Endothelial cell (in vitro differentiated cells): ENCODE data around the gene DRC1. TPM values are rescaled to one million over a fixed set of nuclear protein-coding genes. Genes with fewer than 3 reads are reported as not detected.

Experiments
- DNase-seq: peaks from one replicate; pipeline ENCODE4 v3.0.0; 2021; ENCODE audit warnings: low spot score
- H3K27ac Mint-ChIP-seq: one replicate; pipeline ENCODE4 v1.8.0; 2021; ENCODE audit warnings: mixed read lengths, inconsistent platforms; ENCODE audit not compliant: unreplicated experiment
- H3K27me3 Mint-ChIP-seq: one replicate; pipeline ENCODE4 v1.8.0; 2021; ENCODE audit warnings: mild to moderate bottlenecking, moderate library complexity, mixed read lengths, inconsistent platforms; ENCODE audit not compliant: unreplicated experiment
- H3K36me3 Mint-ChIP-seq: one replicate; pipeline ENCODE4 v1.8.0; 2021; ENCODE audit warnings: mild to moderate bottlenecking, low read depth, mixed read lengths, inconsistent platforms; ENCODE audit not compliant: unreplicated experiment
- H3K4me1 Mint-ChIP-seq: one replicate; pipeline ENCODE4 v1.8.0; 2021; ENCODE audit warnings: mild to moderate bottlenecking, mixed read lengths, inconsistent platforms; ENCODE audit not compliant: unreplicated experiment
- H3K4me3 Mint-ChIP-seq: one replicate; pipeline ENCODE4 v1.8.0; 2021; ENCODE audit warnings: mild to moderate bottlenecking, mixed read lengths, inconsistent platforms; ENCODE audit not compliant: unreplicated experiment
- H3K9me3 Mint-ChIP-seq: one replicate; pipeline ENCODE4 v1.8.0; 2021; ENCODE audit warnings: mixed read lengths, inconsistent platforms; ENCODE audit not compliant: unreplicated experiment
- CTCF ChIP-seq: fragments of 200-600 bp; sonication (generic); IDR thresholded peaks from one replicate; pipeline ENCODE4 v1.5.0; 2021; ENCODE audit warnings: antibody characterized with exemption; ENCODE audit not compliant: unreplicated experiment
- total RNA-seq: library from RNA; stranded (reverse); fragmentation: NEBNext Ultra II Directional; extraction: Animal tissue kit (Norgen Biotek cat#: 25700); gene quantifications from one replicate; pipeline ENCODE4 v1.2.1, GENCODE V29; 2021; ENCODE audit not compliant: unreplicated experiment

Gene DRC1
- total RNA-seq, 1 donor from 2014 or later = 0.36 TPM

GRCh38 chr2:26356771-26357170 lies 44.9 kb upstream of the DRC1 start:
- TF ChIP-seq CTCF = no peak
- no peak for DNase-seq
- no peak overlapping the region for H3K4me3 Mint-ChIP-seq
- H3K9me3 Mint-ChIP-seq = no peaks in the 10 kb centered on the region
- H3K4me1 Mint-ChIP-seq = no peaks in the 10 kb centered on the region
- no peak overlapping the region for H3K27ac Mint-ChIP-seq
- no peaks in the 10 kb centered on the region for H3K36me3 Mint-ChIP-seq
- no peaks in the 10 kb centered on the region for H3K27me3 Mint-ChIP-seq

GRCh38 chr2:26359886-26360473 lies 41.7 kb upstream of the DRC1 start:
- TF ChIP-seq CTCF = no peak
- Mint-ChIP-seq H3K27me3 (no peaks in the 10 kb centered on the region), H3K9me3 (no peaks in the 10 kb centered on the region), H3K27ac (peak overlapping the region; percentile 37), H3K4me3 (no peak overlapping the region), H3K4me1 (no peaks in the 10 kb centered on the region), H3K36me3 (no peaks in the 10 kb centered on the region)
- no peak for DNase-seq

- no peak overlapping the region for H3K27ac Mint-ChIP-seq
- H3K36me3 Mint-ChIP-seq = peaks cover 6% of the 10 kb centered on the region
- no peaks in the 10 kb centered on the region for H3K27me3 Mint-ChIP-seq
- H3K4me3 Mint-ChIP-seq = no peak overlapping the region
- no peaks in the 10 kb centered on the region for H3K9me3 Mint-ChIP-seq
- H3K4me1 Mint-ChIP-seq = no peaks in the 10 kb centered on the region
- no peak for DNase-seq
- TF ChIP-seq CTCF = no peak
Measured at GRCh38 chr2:26363323-26363722, 38.4 kb upstream of the DRC1 start.

- no peak overlapping the region for H3K4me3 Mint-ChIP-seq
- H3K9me3 Mint-ChIP-seq = no peaks in the 10 kb centered on the region
- H3K27me3 Mint-ChIP-seq = no peaks in the 10 kb centered on the region
- no peak overlapping the region for H3K27ac Mint-ChIP-seq
- no peaks in the 10 kb centered on the region for H3K4me1 Mint-ChIP-seq
- DNase-seq = no peak
- H3K36me3 Mint-ChIP-seq = peaks cover 12% of the 10 kb centered on the region
- no peak for TF ChIP-seq CTCF
Measured at GRCh38 chr2:26363958-26364357, 37.8 kb upstream of the DRC1 start.

GRCh38 chr2:26364669-26365068 lies 37.1 kb upstream of the DRC1 start:
- Mint-ChIP-seq H3K27ac (no peak overlapping the region), H3K36me3 (peaks cover 19% of the 10 kb centered on the region), H3K4me3 (no peak overlapping the region), H3K4me1 (no peaks in the 10 kb centered on the region), H3K9me3 (no peaks in the 10 kb centered on the region), H3K27me3 (no peaks in the 10 kb centered on the region)
- no peak for TF ChIP-seq CTCF
- DNase-seq = no peak
